Activated CD8-positive, alpha-beta memory T cell treated with anti-CD3 and anti-CD28 coated beads, Interleukin-2, amount 50 U/mL, for 1 hour (primary cell): ENCODE results near the gene CSMD2.
"Not testable (repeated sequence)": the region's sequence is repeated elsewhere in the genome, so short reads cannot be mapped to it uniquely, and the experiment has no call there.

ENCODE experiments used
- DNase-seq: peaks from one replicate; pipeline ENCODE4 v3.0.0-alpha.2; 2020; ENCODE audit errors: extremely low read depth

CSMD2 gene

GRCh38 chr1:33548319-33548718 lies 616.7 kb downstream of the CSMD2 start:
- no peak for DNase-seq

- DNase-seq: no peak
These were observed 617.5 kb downstream of the CSMD2 start for GRCh38 chr1:33547576-33547975.

GRCh38 chr1:33541966-33542365 lies 623.1 kb downstream of the CSMD2 start:
- DNase-seq: no peak

- DNase-seq: no peak
These were observed 627.1 kb downstream of the CSMD2 start for GRCh38 chr1:33537885-33538284.

GRCh38 chr1:33535334-33535733 lies 629.7 kb downstream of the CSMD2 start:
- DNase-seq: no peak

GRCh38 chr1:33532936-33533335 lies 632.1 kb downstream of the CSMD2 start:
- no peak for DNase-seq

- no peak for DNase-seq
These were observed 632.8 kb downstream of the CSMD2 start for GRCh38 chr1:33532250-33532649.

- DNase-seq: no peak
These were observed 635.1 kb downstream of the CSMD2 start for GRCh38 chr1:33529957-33530356.

- DNase-seq: no peak
These were observed 637.1 kb downstream of the CSMD2 start for GRCh38 chr1:33527934-33528333.

GRCh38 chr1:33524586-33524985 lies 640.4 kb downstream of the CSMD2 start:
- DNase-seq: no peak

GRCh38 chr1:33519240-33519884 lies 645.7 kb downstream of the CSMD2 start:
- no peak for DNase-seq

- DNase-seq: no peak
These were observed 647.3 kb downstream of the CSMD2 start for GRCh38 chr1:33517596-33518250.

GRCh38 chr1:33516891-33517567 lies 648.0 kb downstream of the CSMD2 start:
- no peak for DNase-seq

- no peak for DNase-seq
These were observed 648.6 kb downstream of the CSMD2 start for GRCh38 chr1:33516428-33516827.

- DNase-seq: no peak
These were observed 649.4 kb downstream of the CSMD2 start for GRCh38 chr1:33515607-33516006.

GRCh38 chr1:33515112-33515511 lies 649.9 kb downstream of the CSMD2 start:
- DNase-seq: no peak

- no peak for DNase-seq
These were observed 652.6 kb downstream of the CSMD2 start for GRCh38 chr1:33512226-33513011.

GRCh38 chr1:33509276-33509675 lies 655.8 kb downstream of the CSMD2 start:
- DNase-seq: not testable (repeated sequence)

- DNase-seq: no peak
These were observed 656.9 kb downstream of the CSMD2 start for GRCh38 chr1:33508151-33508550.

GRCh38 chr1:33507661-33508060 lies 657.4 kb downstream of the CSMD2 start:
- no peak for DNase-seq

GRCh38 chr1:33503506-33503905 lies 661.5 kb downstream of the CSMD2 start:
- no peak for DNase-seq

- no peak for DNase-seq
These were observed 662.3 kb downstream of the CSMD2 start for GRCh38 chr1:33502726-33503125.
